ENCODE results near the gene SOHLH2. TPM values are rescaled to one million over a fixed set of nuclear protein-coding genes. Genes with fewer than 3 reads are reported as not detected.

SOHLH2 gene
- total RNA-seq, 1 experiment from 2014 or later, result not detected

Other genes starting within 250 kb of the SOHLH2 start
- 35.6 and 39.5 TPM in 2 replicates for gene DCLK1, start 83.2 kb downstream of the SOHLH2 start, total RNA-seq (2014; rRNA removed; shearing (Covaris generic))
- gene CCDC169, start 83.3 kb upstream of the SOHLH2 start, total RNA-seq (2014; rRNA removed; shearing (Covaris generic)), result 1.7 and 1.9 TPM in 2 replicates
- 143 and 154 TPM in 2 replicates for gene SPART, start 131.8 kb upstream of the SOHLH2 start, total RNA-seq (2014; rRNA removed; shearing (Covaris generic))
- 0.13 TPM in 1 of 2 replicates, not detected in the other for gene CCNA1, start 217.9 kb upstream of the SOHLH2 start, total RNA-seq (2014; rRNA removed; shearing (Covaris generic))